Panc1 (cell line): ENCODE results near the gene TRIM37. TPM values are rescaled to one million over a fixed set of nuclear protein-coding genes. Genes with fewer than 3 reads are reported as not detected.

Source experiments
- ATAC-seq: fragments of 200-7000 bp; cut with Tn5 transposase; 2 replicates; pipeline ENCODE4 v1.9.1; 2020; ENCODE audit warnings: mild to moderate bottlenecking, moderate library complexity
- BruUV-seq: library from RNA; stranded (reverse); fragments of 400-500 nt; replicated peaks from 2 replicates; lab custom pipeline; 2021; lab: Mats Ljungman, UMichigan
- CTCF ChIA-PET: fragments of 300-600 bp; sonication (Branson Sonifier 250); formaldehyde crosslinking; loops from one replicate; lab custom pipeline; 2022; ENCODE audit warnings: antibody characterized with exemption; lab: Charles Lee
- POLR2A ChIA-PET: fragments of 300-600 bp; sonication (Branson Sonifier 250); formaldehyde crosslinking; loops from one replicate; lab custom pipeline; 2022; ENCODE audit warnings: antibody characterized with exemption; lab: Charles Lee
- DNase-seq: peaks from one replicate; pipeline ENCODE4 v3.0.0-alpha.2; 2010; ENCODE audit warnings: low read depth, low spot score
- H3K27ac ChIP-seq: 2 replicates; pipeline ENCODE4 v1.5.1; 2011; ENCODE audit warnings: mild to moderate bottlenecking, low read length, inconsistent platforms
- H3K27me3 ChIP-seq: fragments of 200-500 bp; sonication (Bioruptor generic); 2 replicates; pipeline ENCODE4 v1.6.0; 2014; ENCODE audit warnings: low read length, inconsistent platforms; ENCODE audit not compliant: control insufficient read depth, insufficient read depth
- H3K36me3 ChIP-seq: fragments of 200-500 bp; sonication (Bioruptor generic); 2 replicates; pipeline ENCODE4 v1.5.1; 2014; ENCODE audit warnings: inconsistent platforms, mild to moderate bottlenecking, low read length, moderate library complexity; ENCODE audit not compliant: control insufficient read depth, insufficient read depth
- H3K4me1 ChIP-seq: 2 replicates; pipeline ENCODE4 v1.5.1; 2011; ENCODE audit warnings: inconsistent platforms, mild to moderate bottlenecking, low read length, moderate library complexity; ENCODE audit not compliant: control insufficient read depth, insufficient read depth
- H3K4me3 ChIP-seq, 2 experiments: 2 replicates each; pipeline ENCODE4 v1.5.1; 2011 to 2012; ENCODE audit warnings: low read depth in 2 of 2, low read length in 2 of 2, mild to moderate bottlenecking in 2 of 2, inconsistent platforms in 1 of 2, moderate library complexity in 1 of 2
- H3K9me3 ChIP-seq: fragments of 200-500 bp; sonication (Bioruptor generic); 2 replicates; pipeline ENCODE4 v1.5.1; 2014; ENCODE audit warnings: low read depth, mild to moderate bottlenecking, inconsistent platforms, low read length, moderate library complexity; ENCODE audit not compliant: control insufficient read depth, insufficient read depth
- CTCF ChIP-seq: fragments of 450-650 bp; IDR thresholded peaks from 2 replicates; pipeline ENCODE4 v1.5.1; 2017; ENCODE audit warnings: mild to moderate bottlenecking
- POLR2AphosphoS5 ChIP-seq: IDR thresholded peaks from 2 replicates; pipeline ENCODE4 v1.6.1; 2012; ENCODE audit warnings: mild to moderate bottlenecking, low read depth, low read length, moderate library complexity
- REST ChIP-seq, 2 experiments: IDR thresholded peaks; 2 replicates each; pipeline ENCODE4 v1.6.1; 2011 to 2012; ENCODE audit warnings: low read depth in 2 of 2, control low read depth in 1 of 2, low read length in 1 of 2, mild to moderate bottlenecking in 1 of 2, moderate library complexity in 1 of 2; ENCODE audit not compliant: insufficient read depth in 1 of 2
- SIN3A ChIP-seq: IDR thresholded peaks from 2 replicates; pipeline ENCODE4 v1.6.1; 2012; ENCODE audit warnings: low read depth, mild to moderate bottlenecking, low read length, moderate library complexity, borderline replicate concordance; ENCODE audit not compliant: insufficient read depth
- TCF7L2 ChIP-seq: IDR thresholded peaks from 2 replicates; pipeline ENCODE4 v1.6.1; 2011; ENCODE audit warnings: mild to moderate bottlenecking, low read depth, low read length, inconsistent platforms
- in situ Hi-C: cut with HindIII; loops from 2 replicates; pipeline ENCODE4 v1.10.0; 2016; ENCODE audit warnings: low sequenced_read_pairs, low pct_unique_long_range_greater_than_20kb
- intact Hi-C: fragments of 100-400 bp; cut with micrococcal nuclease; formaldehyde crosslinking; loops from one replicate; pipeline ENCODE4 v1.10.0; 2022; ENCODE audit not compliant: unreplicated experiment
- total RNA-seq: library from RNA; stranded (reverse); gene quantifications from one replicate; pipeline ENCODE4 v1.2.1, GENCODE V29; 2021; ENCODE audit not compliant: unreplicated experiment

Gene TRIM37
- total RNA-seq, 1 experiment from 2014 or later = 43.3 TPM

GRCh38 chr17:59094861-59095530, 11.7 kb downstream of the TRIM37 start:
- ChIA-PET CTCF (no interaction called here), POLR2A (no interaction called here)
- no peaks in the 10 kb centered on the region for H3K27me3 ChIP-seq
- BruUV-seq = no TSS peak
- intact Hi-C loops (no loop called here), in situ Hi-C loops (no loop called here)
- TF ChIP-seq TCF7L2 (no peak), SIN3A (no peak), CTCF (no peak), REST (IDR thresholded peaks at IDR 0.05; ENCODE audit: insufficient read depth in 1 of 2, low read depth in 2 of 2, low read length in 1 of 2) (no peak), POLR2AphosphoS5 (no peak)
- H3K27ac ChIP-seq = peak overlapping the region; percentile 73
- H3K4me1 ChIP-seq = peaks cover 24% of the 10 kb centered on the region
- ATAC-seq (peak; percentile 35; the same call in 1 of the 2 replicates), DNase-seq (no peak)
- peaks cover 2% of the 10 kb centered on the region; the same call in 1 of the 2 replicates for H3K36me3 ChIP-seq
- H3K9me3 ChIP-seq = no peaks in the 10 kb centered on the region
- no peak overlapping the region for H3K4me3 ChIP-seq

GRCh38 chr17:59093702-59094231, 12.9 kb downstream of the TRIM37 start:
- ChIA-PET CTCF (no interaction called here), POLR2A (no interaction called here)
- intact Hi-C loops = no loop called here
- no peaks in the 10 kb centered on the region for H3K9me3 ChIP-seq
- H3K27me3 ChIP-seq = no peaks in the 10 kb centered on the region
- TF ChIP-seq SIN3A (no peak), CTCF (no peak), TCF7L2 (peak; percentile 78), REST (IDR thresholded peaks at IDR 0.05; ENCODE audit: insufficient read depth in 1 of 2, low read depth in 2 of 2, low read length in 1 of 2) (no peak; a peak in 1 of 4 replicates), POLR2AphosphoS5 (peak; percentile 48; the same call in 1 of the 2 replicates)
- no peak for DNase-seq
- ATAC-seq = peak; percentile 91
- H3K36me3 ChIP-seq = peaks cover 2% of the 10 kb centered on the region; the same call in 1 of the 2 replicates
- H3K27ac ChIP-seq = peak overlapping the region; percentile 81
- in situ Hi-C loops = no loop called here
- peak overlapping the region in 1 of 2 experiments; percentile 14; a peak in 2 of 4 replicates for H3K4me3 ChIP-seq
- peaks cover 24% of the 10 kb centered on the region for H3K4me1 ChIP-seq
- BruUV-seq = no TSS peak
